Rectal smooth muscle tissue (tissue), 1 donor: ENCODE data around the gene EFNA5.

Experiments used
- H3K27ac ChIP-seq: one replicate; pipeline ENCODE4 v1.7.0; 2013; ENCODE audit warnings: low read depth, low read length, inconsistent platforms
- H3K27me3 ChIP-seq: one replicate; pipeline ENCODE4 v1.7.0; 2013; ENCODE audit warnings: low read length; ENCODE audit not compliant: control insufficient read depth, insufficient read depth
- H3K36me3 ChIP-seq: one replicate; pipeline ENCODE4 v1.7.0; 2013; ENCODE audit warnings: low read length; ENCODE audit not compliant: control insufficient read depth, insufficient read depth
- H3K4me1 ChIP-seq: one replicate; pipeline ENCODE4 v1.7.0; 2013; ENCODE audit warnings: low read length; ENCODE audit not compliant: control insufficient read depth, insufficient read depth
- H3K4me3 ChIP-seq: one replicate; pipeline ENCODE4 v1.7.0; 2013; ENCODE audit warnings: low read length
- H3K9ac ChIP-seq: one replicate; pipeline ENCODE4 v1.7.0; 2013; ENCODE audit warnings: low read length

EFNA5 gene

GRCh38 chr5:107555425-107556090 lies 115.2 kb downstream of the EFNA5 start:
- no peak overlapping the region for H3K9ac ChIP-seq
- no peaks in the 10 kb centered on the region for H3K36me3 ChIP-seq
- no peak overlapping the region for H3K4me3 ChIP-seq
- no peaks in the 10 kb centered on the region for H3K4me1 ChIP-seq
- H3K27me3 ChIP-seq = no peaks in the 10 kb centered on the region
- no peak overlapping the region for H3K27ac ChIP-seq

GRCh38 chr5:107554776-107555424 lies 115.8 kb downstream of the EFNA5 start:
- no peak overlapping the region for H3K9ac ChIP-seq
- H3K27ac ChIP-seq = no peak overlapping the region

DNA sequence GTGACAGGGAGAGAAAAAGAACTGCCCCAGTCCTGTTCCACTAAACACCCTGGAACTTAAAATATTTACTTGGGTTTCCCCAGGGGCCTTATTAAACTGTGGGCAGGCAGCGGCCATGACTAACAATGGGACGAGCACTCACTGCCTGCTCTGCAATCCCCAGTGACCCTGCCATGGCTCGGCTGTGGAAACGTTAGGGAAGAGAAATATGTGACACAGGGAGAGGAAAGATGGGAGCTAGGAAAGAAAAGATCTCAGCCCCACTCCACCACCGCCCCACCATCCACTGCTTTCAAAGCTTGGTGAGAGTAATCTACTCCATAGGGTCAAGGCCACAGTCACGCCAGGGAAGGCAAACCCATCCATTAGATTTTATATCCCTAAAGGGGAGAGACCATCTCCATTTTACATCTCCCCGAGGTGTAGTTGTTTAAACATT lies 117.6 kb downstream of the EFNA5 start:
- no peaks in the 10 kb centered on the region for H3K27me3 ChIP-seq
- no peaks in the 10 kb centered on the region for H3K4me1 ChIP-seq
- no peak overlapping the region for H3K27ac ChIP-seq
- H3K36me3 ChIP-seq = no peaks in the 10 kb centered on the region
- H3K9ac ChIP-seq = no peak overlapping the region
- H3K4me3 ChIP-seq = no peak overlapping the region

More at GRCh38 chr5:107554776-107555424, 115.8 kb downstream of the EFNA5 start:
- no peak overlapping the region for H3K4me3 ChIP-seq
- no peaks in the 10 kb centered on the region for H3K4me1 ChIP-seq
- no peaks in the 10 kb centered on the region for H3K27me3 ChIP-seq
- H3K36me3 ChIP-seq = no peaks in the 10 kb centered on the region

GRCh38 chr5:107551088-107551487 lies 119.6 kb downstream of the EFNA5 start:
- Histone ChIP-seq H3K27me3 (no peaks in the 10 kb centered on the region), H3K4me1 (no peaks in the 10 kb centered on the region), H3K4me3 (no peak overlapping the region)

DNA sequence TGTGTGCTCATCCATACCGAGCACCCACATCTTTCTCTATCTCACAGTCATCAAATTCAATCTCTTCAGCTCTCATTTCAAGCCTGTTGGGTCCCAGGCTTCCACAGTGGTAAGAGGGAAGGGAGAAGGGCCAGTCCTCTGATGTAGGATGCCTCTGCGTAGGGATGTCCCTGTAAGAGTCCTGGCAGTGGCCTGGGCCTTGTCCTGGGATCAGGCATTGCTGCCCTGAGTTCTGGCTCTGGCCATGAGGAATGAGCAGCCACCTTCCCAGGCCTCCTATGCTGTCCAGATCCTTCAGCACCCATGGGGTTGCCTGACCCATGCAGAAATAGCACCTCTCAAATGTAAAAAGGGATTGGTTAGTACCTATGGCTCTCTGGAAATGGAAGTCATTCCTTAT lies 121.2 kb downstream of the EFNA5 start:
- no peak overlapping the region for H3K27ac ChIP-seq
- no peaks in the 10 kb centered on the region for H3K4me1 ChIP-seq
- H3K36me3 ChIP-seq = no peaks in the 10 kb centered on the region
- H3K4me3 ChIP-seq = no peak overlapping the region
- H3K27me3 ChIP-seq = no peaks in the 10 kb centered on the region
- H3K9ac ChIP-seq = no peak overlapping the region

More at GRCh38 chr5:107551088-107551487, 119.6 kb downstream of the EFNA5 start:
- H3K36me3 ChIP-seq = no peaks in the 10 kb centered on the region
- no peak overlapping the region for H3K9ac ChIP-seq
- H3K27ac ChIP-seq = no peak overlapping the region

- no peak overlapping the region for H3K27ac ChIP-seq
- H3K4me1 ChIP-seq = peaks cover 4% of the 10 kb centered on the region
- H3K36me3 ChIP-seq = no peaks in the 10 kb centered on the region
- H3K9ac ChIP-seq = no peak overlapping the region
- H3K27me3 ChIP-seq = no peaks in the 10 kb centered on the region
- no peak overlapping the region for H3K4me3 ChIP-seq
Observed at GRCh38 chr5:107548477-107548876, 122.3 kb downstream of the EFNA5 start.

DNA sequence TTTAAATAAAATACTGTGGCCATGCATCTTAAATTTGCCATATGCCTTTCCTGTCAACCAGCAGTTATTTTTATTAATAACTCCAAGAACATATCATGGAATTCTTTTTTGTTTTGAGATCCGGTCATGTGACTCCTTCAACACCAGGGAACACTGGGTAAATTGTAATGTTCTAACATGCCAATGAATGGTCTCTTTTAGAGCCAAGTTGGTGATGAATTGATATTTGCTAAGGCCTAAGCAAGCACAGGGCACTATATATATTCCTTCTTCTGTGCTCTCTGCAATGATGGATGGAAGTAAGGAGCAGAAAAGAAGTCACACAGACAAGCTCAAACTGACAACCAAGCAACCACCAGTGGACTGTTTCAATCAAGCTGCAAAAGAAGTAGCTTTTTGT lies 124.0 kb downstream of the EFNA5 start:
- Histone ChIP-seq H3K4me1 (peaks cover 4% of the 10 kb centered on the region), H3K27ac (no peak overlapping the region), H3K9ac (no peak overlapping the region), H3K27me3 (no peaks in the 10 kb centered on the region), H3K4me3 (no peak overlapping the region), H3K36me3 (no peaks in the 10 kb centered on the region)

GRCh38 chr5:107545486-107545885 lies 125.3 kb downstream of the EFNA5 start:
- Histone ChIP-seq H3K27me3 (no peaks in the 10 kb centered on the region), H3K27ac (no peak overlapping the region), H3K4me3 (no peak overlapping the region), H3K4me1 (peaks cover 4% of the 10 kb centered on the region), H3K9ac (no peak overlapping the region), H3K36me3 (no peaks in the 10 kb centered on the region)

DNA sequence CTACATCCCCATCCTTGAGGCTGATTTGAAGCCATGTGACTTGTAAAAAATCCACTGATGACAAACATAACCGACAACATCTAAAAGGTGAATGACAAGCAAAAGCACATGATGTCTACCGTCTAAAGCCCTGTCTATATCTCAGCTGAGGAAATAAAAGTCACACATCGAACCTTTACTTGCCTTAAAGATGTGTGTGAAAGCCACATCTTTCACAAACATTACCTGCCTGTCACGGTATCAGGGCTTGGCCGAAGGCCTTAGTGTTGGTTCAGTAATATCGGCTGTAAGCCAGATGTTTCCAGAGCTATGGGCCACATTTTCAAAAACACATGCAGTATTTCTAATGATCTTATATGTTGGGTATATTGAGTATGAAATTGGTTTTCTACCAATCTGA lies 125.8 kb downstream of the EFNA5 start:
- Histone ChIP-seq H3K36me3 (no peaks in the 10 kb centered on the region), H3K27ac (no peak overlapping the region), H3K27me3 (no peaks in the 10 kb centered on the region), H3K4me1 (peaks cover 4% of the 10 kb centered on the region), H3K4me3 (no peak overlapping the region), H3K9ac (no peak overlapping the region)

- no peak overlapping the region for H3K4me3 ChIP-seq
- no peaks in the 10 kb centered on the region for H3K27me3 ChIP-seq
- H3K27ac ChIP-seq = no peak overlapping the region
- no peaks in the 10 kb centered on the region for H3K36me3 ChIP-seq
- H3K9ac ChIP-seq = no peak overlapping the region
- peaks cover 4% of the 10 kb centered on the region for H3K4me1 ChIP-seq
Observed at GRCh38 chr5:107544476-107544875, 126.3 kb downstream of the EFNA5 start.

- Histone ChIP-seq H3K27me3 (no peaks in the 10 kb centered on the region), H3K36me3 (no peaks in the 10 kb centered on the region), H3K4me3 (no peak overlapping the region), H3K27ac (no peak overlapping the region), H3K9ac (no peak overlapping the region), H3K4me1 (peaks cover 4% of the 10 kb centered on the region)
Observed at GRCh38 chr5:107543868-107544267, 126.9 kb downstream of the EFNA5 start.

DNA sequence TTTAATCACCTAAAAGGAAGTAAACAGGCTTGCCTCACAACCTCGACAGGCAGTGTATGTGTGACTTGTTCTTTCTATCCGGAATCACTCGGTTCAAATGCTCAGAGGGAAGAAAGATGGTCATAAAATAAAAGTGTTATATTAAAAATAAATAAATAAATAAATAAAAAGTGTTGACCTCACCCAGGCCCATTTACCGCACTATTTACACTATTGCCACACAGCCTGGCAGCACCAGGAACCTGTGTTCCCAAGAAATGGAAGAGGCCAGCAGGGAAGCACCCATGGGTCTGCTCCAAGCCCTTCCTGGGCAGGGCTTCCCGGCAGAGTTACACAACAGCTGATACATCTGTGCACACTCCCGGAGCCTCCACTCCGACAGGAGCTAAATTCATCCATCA lies 127.9 kb downstream of the EFNA5 start:
- Histone ChIP-seq H3K4me1 (peaks cover 7% of the 10 kb centered on the region), H3K36me3 (no peaks in the 10 kb centered on the region), H3K27me3 (no peaks in the 10 kb centered on the region), H3K27ac (peak overlapping the region; percentile 31), H3K4me3 (no peak overlapping the region), H3K9ac (no peak overlapping the region)

GRCh38 chr5:107542428-107542827 lies 128.3 kb downstream of the EFNA5 start:
- Histone ChIP-seq H3K27ac (peak overlapping the region; percentile 31), H3K9ac (no peak overlapping the region), H3K4me1 (peaks cover 7% of the 10 kb centered on the region), H3K36me3 (no peaks in the 10 kb centered on the region), H3K4me3 (no peak overlapping the region), H3K27me3 (no peaks in the 10 kb centered on the region)
